Stimulated activated naive CD8-positive, alpha-beta T cell treated with anti-CD3 and anti-CD28 coated beads, Interleukin-15, Interleukin-2, amounts not matched to agents 100 ng/mL and 50 ng/mL, for 24 hours (primary cell): Measurements from ENCODE around the gene ARHGAP29.
"Not testable (repeated sequence)": the region's sequence is repeated elsewhere in the genome, so short reads cannot be mapped to it uniquely, and the experiment has no call there.

Source experiments
- H3K27ac Mint-ChIP-seq: one replicate; pipeline ENCODE4 v1.8.0; 2021; ENCODE audit warnings: mild to moderate bottlenecking, mixed read lengths
- H3K27me3 Mint-ChIP-seq: one replicate; pipeline ENCODE4 v1.8.0; 2021; ENCODE audit warnings: mixed read lengths
- H3K36me3 Mint-ChIP-seq: one replicate; pipeline ENCODE4 v1.8.0; 2021; ENCODE audit warnings: low read depth, mixed read lengths
- H3K4me1 Mint-ChIP-seq: one replicate; pipeline ENCODE4 v1.8.0; 2021; ENCODE audit warnings: low read depth, mixed read lengths
- H3K4me3 Mint-ChIP-seq: one replicate; pipeline ENCODE4 v1.8.0; 2021; ENCODE audit warnings: mild to moderate bottlenecking, mixed read lengths
- H3K9me3 Mint-ChIP-seq: one replicate; pipeline ENCODE4 v1.8.0; 2021; ENCODE audit warnings: mixed read lengths

ARHGAP29 gene

DNA sequence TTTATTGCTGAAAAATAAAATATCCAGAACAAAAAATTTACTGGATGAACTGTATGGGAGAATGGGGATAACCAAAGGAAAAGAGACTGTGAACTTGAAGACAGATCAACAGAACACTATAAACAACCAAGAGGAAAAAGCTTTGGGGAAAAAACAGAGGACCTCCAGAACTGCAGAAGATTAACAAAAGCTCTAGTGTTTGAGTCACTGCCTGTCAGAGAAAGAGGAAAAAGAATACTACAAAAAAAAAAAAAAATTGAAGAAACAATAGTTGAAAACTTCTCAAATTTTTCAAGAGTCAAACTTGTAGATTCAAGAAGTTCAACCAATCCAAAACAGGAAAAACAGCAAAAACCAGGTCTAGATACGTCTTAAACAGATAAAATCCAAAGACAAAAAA lies 44.3 kb downstream of the ARHGAP29 start:
- peaks cover 20% of the 10 kb centered on the region for H3K27me3 Mint-ChIP-seq
- no peak overlapping the region for H3K4me3 Mint-ChIP-seq

GRCh38 chr1:94191216-94191615 lies 46.2 kb downstream of the ARHGAP29 start:
- Mint-ChIP-seq H3K9me3 (no peaks in the 10 kb centered on the region), H3K4me1 (no peaks in the 10 kb centered on the region), H3K4me3 (no peak overlapping the region), H3K27ac (no peak overlapping the region), H3K36me3 (no peaks in the 10 kb centered on the region), H3K27me3 (peaks cover 14% of the 10 kb centered on the region)

More for the DNA sequence above, 44.3 kb downstream of the ARHGAP29 start:
- Mint-ChIP-seq H3K36me3 (no peaks in the 10 kb centered on the region), H3K9me3 (no peaks in the 10 kb centered on the region), H3K4me1 (no peaks in the 10 kb centered on the region), H3K27ac (no peak overlapping the region)

- H3K4me3 Mint-ChIP-seq = no peak overlapping the region
- H3K27ac Mint-ChIP-seq = no peak overlapping the region
- peaks cover 23% of the 10 kb centered on the region for H3K27me3 Mint-ChIP-seq
- no peaks in the 10 kb centered on the region for H3K4me1 Mint-ChIP-seq
- H3K36me3 Mint-ChIP-seq = no peaks in the 10 kb centered on the region
- no peaks in the 10 kb centered on the region for H3K9me3 Mint-ChIP-seq
These were observed 50.4 kb downstream of the ARHGAP29 start for GRCh38 chr1:94186946-94187345.

- no peak overlapping the region for H3K4me3 Mint-ChIP-seq
- no peaks in the 10 kb centered on the region for H3K9me3 Mint-ChIP-seq
- no peaks in the 10 kb centered on the region for H3K4me1 Mint-ChIP-seq
- H3K36me3 Mint-ChIP-seq = no peaks in the 10 kb centered on the region
- H3K27me3 Mint-ChIP-seq = peaks cover 35% of the 10 kb centered on the region
- H3K27ac Mint-ChIP-seq = no peak overlapping the region
These were observed 54.1 kb downstream of the ARHGAP29 start for GRCh38 chr1:94183197-94183815.

- no peaks in the 10 kb centered on the region for H3K4me1 Mint-ChIP-seq
These were observed 55.2 kb downstream of the ARHGAP29 start for GRCh38 chr1:94182191-94182590.

DNA sequence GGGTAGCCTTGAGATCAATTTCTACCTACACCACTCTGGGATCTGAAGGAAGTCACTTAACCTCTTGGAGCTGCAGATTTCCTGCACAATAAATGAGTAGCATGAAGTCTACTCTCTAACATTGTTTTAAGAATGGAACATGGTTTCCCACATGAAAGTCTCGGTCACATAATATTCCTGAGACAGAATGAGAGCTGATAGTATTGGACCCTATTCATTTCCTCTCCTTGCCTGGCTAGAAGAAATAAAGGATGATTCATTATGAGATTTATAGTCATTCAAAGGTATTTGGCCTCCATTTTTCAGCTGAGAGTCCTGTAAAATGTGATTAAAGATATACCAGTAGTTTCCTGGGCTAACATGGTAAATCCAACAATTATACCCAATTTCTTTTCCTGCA lies 56.7 kb downstream of the ARHGAP29 start:
- Mint-ChIP-seq H3K27me3 (peaks cover 31% of the 10 kb centered on the region), H3K9me3 (no peaks in the 10 kb centered on the region), H3K36me3 (no peaks in the 10 kb centered on the region), H3K4me3 (no peak overlapping the region), H3K4me1 (no peaks in the 10 kb centered on the region), H3K27ac (no peak overlapping the region)

More at GRCh38 chr1:94182191-94182590, 55.2 kb downstream of the ARHGAP29 start:
- no peak overlapping the region for H3K4me3 Mint-ChIP-seq
- peaks cover 31% of the 10 kb centered on the region for H3K27me3 Mint-ChIP-seq
- H3K9me3 Mint-ChIP-seq = no peaks in the 10 kb centered on the region
- no peak overlapping the region for H3K27ac Mint-ChIP-seq
- H3K36me3 Mint-ChIP-seq = no peaks in the 10 kb centered on the region

- H3K27me3 Mint-ChIP-seq = peaks cover 35% of the 10 kb centered on the region
- no peaks in the 10 kb centered on the region for H3K4me1 Mint-ChIP-seq
- H3K9me3 Mint-ChIP-seq = no peaks in the 10 kb centered on the region
- H3K36me3 Mint-ChIP-seq = no peaks in the 10 kb centered on the region
- H3K27ac Mint-ChIP-seq = no peak overlapping the region
- no peak overlapping the region for H3K4me3 Mint-ChIP-seq
These were observed 58.5 kb downstream of the ARHGAP29 start for GRCh38 chr1:94178901-94179300.

- Mint-ChIP-seq H3K27ac (no peak overlapping the region), H3K4me1 (no peaks in the 10 kb centered on the region), H3K27me3 (peaks cover 23% of the 10 kb centered on the region), H3K9me3 (no peaks in the 10 kb centered on the region), H3K4me3 (no peak overlapping the region), H3K36me3 (no peaks in the 10 kb centered on the region)
These were observed 68.3 kb downstream of the ARHGAP29 start for GRCh38 chr1:94169126-94169525.

- Mint-ChIP-seq H3K4me3 (no peak overlapping the region), H3K4me1 (no peaks in the 10 kb centered on the region), H3K36me3 (no peaks in the 10 kb centered on the region), H3K27me3 (peaks cover 21% of the 10 kb centered on the region), H3K9me3 (no peaks in the 10 kb centered on the region), H3K27ac (no peak overlapping the region)
These were observed 71.5 kb downstream of the ARHGAP29 start for GRCh38 chr1:94165843-94166242.

DNA sequence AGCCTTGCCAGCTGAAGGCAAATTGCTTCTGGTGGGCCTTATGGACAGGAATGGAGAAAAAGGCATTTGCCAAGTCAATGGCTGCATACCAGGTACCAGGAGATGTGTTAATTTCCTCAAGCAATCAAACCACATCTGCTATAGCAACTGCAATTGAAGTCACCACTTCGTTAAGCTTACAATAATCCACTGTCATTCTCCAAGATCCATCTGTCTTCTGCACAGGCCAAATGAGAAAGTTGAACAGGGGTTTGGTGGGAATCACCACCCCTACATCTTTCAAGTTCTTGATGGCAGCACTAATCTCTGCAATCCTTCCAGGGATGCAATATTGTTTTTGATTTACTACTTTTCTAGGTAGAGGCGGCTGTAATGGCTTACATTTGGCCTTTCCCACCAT lies 72.5 kb downstream of the ARHGAP29 start:
- not testable (repeated sequence) for H3K4me3 Mint-ChIP-seq, H3K27ac Mint-ChIP-seq, H3K9me3 Mint-ChIP-seq, H3K36me3 Mint-ChIP-seq, H3K4me1 Mint-ChIP-seq
- peaks cover 16% of the 10 kb centered on the region for H3K27me3 Mint-ChIP-seq

- H3K27ac Mint-ChIP-seq, H3K4me1 Mint-ChIP-seq, H3K9me3 Mint-ChIP-seq, H3K4me3 Mint-ChIP-seq, H3K36me3 Mint-ChIP-seq: not testable (repeated sequence)
- peaks cover 14% of the 10 kb centered on the region for H3K27me3 Mint-ChIP-seq
These were observed 73.3 kb downstream of the ARHGAP29 start for GRCh38 chr1:94164121-94164520.

DNA sequence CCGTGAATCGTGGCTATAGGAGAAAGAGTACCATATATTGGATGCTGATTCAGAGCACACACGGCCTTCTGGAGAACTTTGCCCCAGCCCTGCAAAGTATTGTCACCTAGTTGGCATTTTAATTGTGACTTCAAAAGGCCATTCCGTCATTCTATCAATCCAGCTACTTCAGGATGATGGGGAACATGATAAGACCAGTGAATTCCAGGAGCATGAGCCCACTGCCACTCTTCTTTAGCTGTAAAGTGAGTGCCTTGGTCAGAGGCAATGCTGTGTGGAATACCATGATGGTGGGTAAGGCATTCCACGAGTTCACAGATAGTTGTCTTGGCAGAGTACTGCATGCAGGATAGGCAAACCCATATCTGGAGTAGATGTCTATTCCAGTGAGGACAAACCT lies 74.1 kb downstream of the ARHGAP29 start:
- H3K4me1 Mint-ChIP-seq, H3K4me3 Mint-ChIP-seq, H3K27ac Mint-ChIP-seq, H3K36me3 Mint-ChIP-seq, H3K9me3 Mint-ChIP-seq: not testable (repeated sequence)
- peaks cover 13% of the 10 kb centered on the region for H3K27me3 Mint-ChIP-seq

DNA sequence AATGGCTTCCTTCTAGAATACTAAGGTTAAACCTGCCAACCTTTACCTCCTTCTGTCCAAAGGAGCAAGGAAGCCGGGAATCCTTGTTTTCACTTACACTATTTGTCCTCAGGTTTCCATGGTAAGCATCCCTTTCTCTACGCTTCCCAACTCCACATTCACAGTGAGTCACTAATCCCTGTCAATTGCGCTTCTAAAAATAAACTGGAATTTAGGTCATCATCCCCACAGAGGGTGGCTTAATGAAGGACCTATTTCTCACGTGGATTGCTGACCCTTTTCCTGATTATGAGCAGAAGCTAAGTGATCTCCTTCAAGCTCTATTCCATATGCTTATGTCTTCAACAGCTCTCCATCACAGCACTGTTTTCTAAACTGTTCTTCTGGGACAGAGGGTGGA lies 76.6 kb downstream of the ARHGAP29 start:
- H3K4me1 Mint-ChIP-seq = no peaks in the 10 kb centered on the region
- H3K4me3 Mint-ChIP-seq = no peak overlapping the region

DNA sequence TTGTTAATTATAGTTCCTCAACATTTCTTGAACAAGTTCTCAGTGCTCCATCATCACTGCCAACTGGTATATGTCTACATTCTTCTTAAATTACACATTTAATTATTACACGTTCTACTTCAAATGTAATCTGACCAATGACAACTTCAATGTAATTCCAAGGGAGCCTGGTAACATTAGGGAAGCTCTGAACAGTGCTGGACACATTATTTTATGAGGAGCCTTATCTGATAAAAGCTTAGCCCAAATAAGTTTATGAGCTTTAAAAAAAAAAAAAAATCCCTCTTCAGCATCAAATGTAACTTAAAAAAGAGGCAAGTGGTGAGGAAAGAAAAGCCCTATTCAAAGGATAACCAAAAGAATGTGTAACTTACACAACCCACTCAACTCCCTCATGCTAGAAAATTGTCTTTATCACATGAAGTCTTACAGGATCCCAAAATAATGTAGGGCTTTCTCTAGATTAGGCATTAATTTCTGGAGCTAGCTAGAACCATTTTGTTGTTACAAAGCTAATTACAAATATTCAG lies 81.2 kb downstream of the ARHGAP29 start:
- Mint-ChIP-seq H3K27ac (no peak overlapping the region), H3K36me3 (no peaks in the 10 kb centered on the region), H3K4me1 (no peaks in the 10 kb centered on the region), H3K27me3 (no peaks in the 10 kb centered on the region), H3K4me3 (no peak overlapping the region), H3K9me3 (no peaks in the 10 kb centered on the region)

More for the DNA sequence above, 76.6 kb downstream of the ARHGAP29 start:
- Mint-ChIP-seq H3K9me3 (no peaks in the 10 kb centered on the region), H3K27me3 (peaks cover 5% of the 10 kb centered on the region), H3K27ac (no peak overlapping the region), H3K36me3 (no peaks in the 10 kb centered on the region)

DNA sequence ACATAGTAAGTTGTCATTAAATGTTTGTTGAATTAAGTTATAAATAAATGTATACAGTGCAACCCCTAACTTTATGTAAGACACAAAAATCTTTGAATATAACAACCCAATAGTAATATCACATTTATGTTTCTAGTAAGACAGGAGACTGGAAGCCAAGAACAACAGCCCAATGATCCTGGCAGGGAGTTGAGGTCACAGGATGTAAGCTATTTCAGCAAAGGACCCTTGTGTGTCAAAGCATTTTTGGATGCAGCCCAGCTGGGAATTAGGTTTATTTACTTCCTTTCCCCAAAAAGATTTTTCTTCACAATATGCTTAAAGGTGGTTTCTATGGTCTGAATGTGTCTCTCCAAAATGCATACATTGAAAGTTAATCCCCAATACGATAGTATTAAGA lies 82.4 kb downstream of the ARHGAP29 start:
- no peaks in the 10 kb centered on the region for H3K36me3 Mint-ChIP-seq
- no peak overlapping the region for H3K27ac Mint-ChIP-seq
- H3K4me1 Mint-ChIP-seq = no peaks in the 10 kb centered on the region
- no peak overlapping the region for H3K4me3 Mint-ChIP-seq
- H3K27me3 Mint-ChIP-seq = no peaks in the 10 kb centered on the region
- H3K9me3 Mint-ChIP-seq = no peaks in the 10 kb centered on the region

GRCh38 chr1:94153133-94153532 lies 84.3 kb downstream of the ARHGAP29 start:
- no peak overlapping the region for H3K4me3 Mint-ChIP-seq
- H3K9me3 Mint-ChIP-seq = no peaks in the 10 kb centered on the region
- H3K27ac Mint-ChIP-seq = no peak overlapping the region
- H3K27me3 Mint-ChIP-seq = no peaks in the 10 kb centered on the region
- no peaks in the 10 kb centered on the region for H3K36me3 Mint-ChIP-seq
- no peaks in the 10 kb centered on the region for H3K4me1 Mint-ChIP-seq
